ENCODE measurements around the gene KCNIP1.

DNA sequence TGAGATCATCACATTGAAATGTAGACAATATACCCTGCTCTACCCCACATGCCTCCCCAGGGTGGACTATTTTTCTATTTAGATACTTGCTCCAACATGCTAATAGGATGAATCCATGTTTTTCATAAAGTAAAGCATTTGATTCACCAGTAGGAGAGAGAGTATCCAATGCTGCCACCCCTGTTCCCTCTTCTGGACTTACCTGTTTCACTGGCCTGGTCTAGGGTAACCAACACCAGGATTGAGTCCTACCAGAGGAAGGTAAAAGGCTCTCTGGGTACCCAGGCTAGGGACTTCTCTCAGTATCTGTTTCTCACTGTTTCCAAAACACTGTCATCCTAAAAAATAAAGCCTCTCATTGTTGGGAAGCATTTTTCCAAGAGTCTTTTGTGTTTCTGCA lies 249.5 kb downstream of the KCNIP1 start:
- TF ChIP-seq, protein P1, sequence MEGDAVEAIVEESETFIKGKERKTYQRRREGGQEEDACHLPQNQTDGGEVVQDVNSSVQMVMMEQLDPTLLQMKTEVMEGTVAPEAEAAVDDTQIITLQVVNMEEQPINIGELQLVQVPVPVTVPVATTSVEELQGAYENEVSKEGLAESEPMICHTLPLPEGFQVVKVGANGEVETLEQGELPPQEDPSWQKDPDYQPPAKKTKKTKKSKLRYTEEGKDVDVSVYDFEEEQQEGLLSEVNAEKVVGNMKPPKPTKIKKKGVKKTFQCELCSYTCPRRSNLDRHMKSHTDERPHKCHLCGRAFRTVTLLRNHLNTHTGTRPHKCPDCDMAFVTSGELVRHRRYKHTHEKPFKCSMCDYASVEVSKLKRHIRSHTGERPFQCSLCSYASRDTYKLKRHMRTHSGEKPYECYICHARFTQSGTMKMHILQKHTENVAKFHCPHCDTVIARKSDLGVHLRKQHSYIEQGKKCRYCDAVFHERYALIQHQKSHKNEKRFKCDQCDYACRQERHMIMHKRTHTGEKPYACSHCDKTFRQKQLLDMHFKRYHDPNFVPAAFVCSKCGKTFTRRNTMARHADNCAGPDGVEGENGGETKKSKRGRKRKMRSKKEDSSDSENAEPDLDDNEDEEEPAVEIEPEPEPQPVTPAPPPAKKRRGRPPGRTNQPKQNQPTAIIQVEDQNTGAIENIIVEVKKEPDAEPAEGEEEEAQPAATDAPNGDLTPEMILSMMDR (IDR thresholded peaks at IDR 0.05) = no peak
- no peak for TF ChIP-seq POLR2A (IDR thresholded peaks at IDR 0.05)
